ENCODE data around the gene MCC. TPM values are rescaled to one million over a fixed set of nuclear protein-coding genes. Genes with fewer than 3 reads are reported as not detected.
"Not testable (repeated sequence)": the region's sequence is repeated elsewhere in the genome, so short reads cannot be mapped to it uniquely, and the experiment has no call there.

Gene MCC
- polyA plus RNA-seq, 1 donor: 33.2 TPM

DNA sequence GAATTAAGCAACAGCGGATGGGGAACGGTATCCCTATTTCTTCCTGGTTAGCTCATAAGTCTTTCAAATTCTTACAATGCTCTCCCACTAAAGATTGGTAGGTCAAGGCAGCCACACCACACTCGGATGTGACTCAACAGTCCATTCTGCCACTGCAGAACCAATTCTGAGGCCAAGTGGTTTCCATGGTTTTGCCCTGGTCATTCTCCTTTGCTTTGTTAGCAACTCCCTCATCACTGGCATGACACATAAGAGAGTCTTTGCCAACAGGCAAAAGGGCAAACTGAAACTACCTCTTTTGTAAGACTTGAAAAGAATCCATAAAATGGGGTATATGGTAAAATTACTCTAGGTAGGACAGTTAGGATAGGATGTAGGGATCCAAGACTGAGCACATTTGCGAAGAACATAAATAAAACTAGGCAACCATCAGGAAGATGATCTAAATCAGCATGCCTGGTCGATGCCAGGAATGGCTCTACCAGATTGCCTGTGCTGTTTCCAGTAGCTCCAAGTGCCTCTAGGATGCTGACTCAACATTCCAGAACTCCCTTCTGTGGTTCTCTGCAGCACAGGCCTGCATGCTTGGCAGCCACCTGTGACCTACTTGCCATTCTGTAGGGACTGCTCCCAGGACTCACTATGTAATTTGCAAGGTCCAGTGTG is 406.2 kb downstream of the MCC start:
- DNase-seq: no peak

GRCh38 chr5:113081091-113081839 is 407.0 kb downstream of the MCC start:
- DNase-seq: no peak

GRCh38 chr5:113076649-113077048 is 411.6 kb downstream of the MCC start:
- not testable (repeated sequence) for DNase-seq

DNA sequence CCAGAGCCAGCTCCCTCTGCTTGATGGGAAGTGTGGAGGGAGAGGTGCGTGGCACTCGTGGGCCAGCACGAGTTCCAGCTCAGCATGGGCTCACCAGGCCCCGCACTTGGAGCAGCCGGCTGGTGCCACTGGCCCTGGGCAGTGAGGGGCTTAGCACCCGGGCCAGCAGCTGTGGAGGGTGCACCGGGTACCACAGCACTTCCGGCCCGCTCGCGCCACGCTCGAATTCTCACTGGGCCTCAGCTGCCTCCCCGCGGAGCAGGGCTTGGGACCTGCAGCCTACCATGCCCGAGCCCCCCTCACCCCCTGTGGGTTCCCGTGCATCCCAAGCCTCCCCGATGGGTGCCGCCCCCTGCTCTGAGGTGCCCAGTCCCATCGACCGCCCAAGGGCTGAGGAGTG is 413.2 kb downstream of the MCC start:
- DNase-seq: no peak

DNA sequence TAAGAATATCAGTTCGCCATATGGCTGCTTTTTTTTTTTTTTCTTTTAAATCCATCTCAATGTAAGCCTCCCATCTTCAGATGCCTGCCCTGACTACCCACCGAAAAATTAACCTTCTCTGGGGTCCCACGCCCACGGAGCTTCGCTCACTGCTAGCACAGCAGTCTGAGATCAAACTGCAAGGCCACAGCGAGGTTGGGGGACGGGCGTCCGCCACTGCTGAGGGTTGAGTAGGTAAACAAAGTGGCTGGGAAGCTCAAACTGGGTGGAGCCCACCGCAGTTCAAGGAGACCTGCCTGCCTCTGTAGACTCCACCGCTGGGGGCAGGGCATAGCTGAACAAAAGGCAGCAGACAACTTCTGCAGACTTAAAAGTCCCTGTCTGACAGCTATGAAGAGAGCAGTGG is 414.6 kb downstream of the MCC start:
- not testable (repeated sequence) for DNase-seq

- DNase-seq: no peak
Observed at GRCh38 chr5:113071401-113071800, 416.9 kb downstream of the MCC start.

DNA sequence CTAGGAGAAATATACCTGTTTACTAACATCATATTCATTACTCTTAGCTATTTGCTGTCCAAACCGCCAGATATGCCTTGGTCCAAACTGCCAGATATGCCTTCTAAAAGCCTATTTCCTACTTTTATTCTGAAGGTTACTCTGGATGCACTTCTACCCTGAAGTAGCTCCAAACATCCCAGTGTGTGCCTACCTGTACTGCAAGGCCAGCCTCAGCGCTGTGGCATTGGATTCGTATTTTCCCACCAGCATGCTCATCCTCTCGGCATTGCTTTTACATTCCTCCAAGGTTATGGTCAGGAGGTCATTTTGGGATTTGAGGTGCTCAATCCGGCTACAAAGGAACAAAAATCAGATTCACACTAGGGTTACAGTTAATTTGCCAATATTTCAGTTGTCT is 417.4 kb downstream of the MCC start:
- DNase-seq: no peak

GRCh38 chr5:113068559-113068958 is 419.7 kb downstream of the MCC start:
- no peak for DNase-seq

DNA sequence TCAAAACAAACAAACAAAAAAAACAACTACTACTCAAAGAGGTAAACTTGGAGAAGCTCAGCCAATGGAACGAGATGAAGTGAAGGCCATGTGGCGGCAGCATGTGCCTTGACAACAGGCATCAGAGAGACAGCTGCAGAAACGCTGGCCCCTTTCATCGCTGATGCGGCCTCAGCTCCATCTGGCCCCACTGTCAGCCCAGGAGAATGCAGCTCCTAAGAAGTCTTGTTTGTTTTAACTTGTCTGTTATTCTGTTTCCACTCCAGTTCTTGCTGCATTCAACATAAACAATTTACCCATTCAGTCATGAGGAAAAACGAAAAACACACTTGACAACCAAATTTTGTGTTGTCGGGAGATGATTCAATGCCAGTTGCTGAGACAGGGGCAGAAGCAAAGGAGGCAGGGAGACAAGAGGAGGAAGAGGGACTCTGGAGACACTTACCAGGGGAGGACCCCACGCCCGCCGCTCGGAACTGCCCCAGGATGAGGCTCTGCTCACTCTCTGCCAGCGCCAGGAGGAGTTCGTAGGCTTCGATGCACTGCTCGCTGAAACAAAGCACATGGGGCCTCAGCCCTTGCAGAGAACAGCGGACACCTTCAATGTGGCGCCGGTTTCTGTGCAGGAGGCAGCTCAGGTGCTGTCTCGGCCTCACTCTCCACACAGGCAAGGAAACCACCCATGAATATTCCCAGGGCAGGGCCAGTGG is 420.5 kb downstream of the MCC start:
- no peak for DNase-seq

GRCh38 chr5:113065626-113066025 is 422.6 kb downstream of the MCC start:
- no peak for DNase-seq

GRCh38 chr5:113064806-113065205 is 423.4 kb downstream of the MCC start:
- DNase-seq: no peak

DNA sequence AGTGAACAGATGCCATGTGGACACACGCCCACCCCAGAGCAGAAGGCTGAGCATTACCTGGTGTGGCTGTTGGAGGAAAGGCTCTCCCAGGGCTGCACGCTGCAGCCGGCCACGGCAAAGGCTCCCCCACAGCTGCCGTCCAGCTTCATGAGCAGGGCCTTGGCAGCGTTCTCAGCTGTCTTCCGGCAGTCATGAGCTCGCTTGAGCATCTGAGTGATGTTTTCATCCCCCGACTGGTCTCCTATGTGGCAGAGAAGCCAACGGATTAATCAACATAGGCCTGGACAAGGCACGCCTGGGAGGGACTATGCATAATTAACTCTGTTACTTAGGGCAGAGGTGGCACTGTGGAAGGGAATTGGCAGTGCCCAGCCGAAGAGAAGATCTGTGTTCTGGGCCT is 424.3 kb downstream of the MCC start:
- DNase-seq: no peak

GRCh38 chr5:113062869-113063508 is 425.3 kb downstream of the MCC start:
- no peak for DNase-seq

DNA sequence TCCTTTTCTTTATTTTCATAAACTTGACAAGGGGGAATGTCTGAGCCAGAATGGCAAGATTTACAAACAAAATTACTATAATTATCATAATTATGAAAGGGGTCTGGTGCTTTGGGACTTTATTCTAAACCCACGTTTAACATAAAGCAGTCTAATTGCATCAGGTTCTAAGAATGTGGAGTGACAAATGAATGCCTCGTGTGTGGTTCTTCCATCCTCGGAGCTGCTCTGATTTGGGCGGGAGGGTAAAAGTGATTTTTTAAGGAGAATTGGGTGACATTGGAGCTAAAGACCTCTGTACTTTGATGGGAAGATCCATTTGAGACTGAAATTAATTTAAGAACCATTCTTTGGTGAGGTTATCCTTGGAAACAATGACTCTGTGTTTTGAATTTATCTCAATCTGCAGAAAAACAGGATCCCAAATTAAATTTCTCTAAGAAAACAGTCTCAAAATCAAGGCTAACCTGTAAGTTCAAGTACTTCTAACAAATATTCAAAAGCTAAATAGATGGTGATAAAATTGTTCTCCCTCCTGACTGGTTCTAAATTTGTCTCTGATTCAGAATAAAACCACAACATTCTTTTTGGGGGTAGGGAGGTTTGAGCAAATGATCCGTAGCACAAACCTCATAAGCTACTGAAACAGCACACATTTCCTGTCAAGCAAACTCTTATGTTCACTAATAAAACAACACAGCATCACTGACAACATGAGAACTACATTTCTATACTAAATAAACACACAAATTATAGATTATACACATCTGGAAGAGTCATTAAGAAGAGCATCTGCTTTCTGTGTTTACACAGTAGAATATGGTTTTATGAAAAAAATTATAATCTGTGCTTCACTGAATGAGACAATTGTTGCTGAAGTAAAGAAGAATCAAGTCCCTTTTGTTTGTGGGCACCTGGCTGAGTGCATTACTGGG is 426.1 kb downstream of the MCC start:
- no peak for DNase-seq

GRCh38 chr5:113060408-113061025 is 427.7 kb downstream of the MCC start:
- DNase-seq: no peak

- DNase-seq: peak; percentile 66
Observed at GRCh38 chr5:113059232-113060040, 428.8 kb downstream of the MCC start.

- no peak for DNase-seq
Observed at GRCh38 chr5:113058706-113059226, 429.5 kb downstream of the MCC start.

- DNase-seq: no peak
Observed at GRCh38 chr5:113058269-113058668, 430.0 kb downstream of the MCC start.

GRCh38 chr5:113057557-113057984 is 430.7 kb downstream of the MCC start:
- no peak for DNase-seq

- DNase-seq: no peak
Observed at GRCh38 chr5:113056988-113057387, 431.3 kb downstream of the MCC start.

All from left kidney (tissue), 2 donors.